HL-60 (cell line): Measurements from ENCODE around the gene TLCD5.

Experiments used
- CTCF ChIP-seq: IDR thresholded peaks from one replicate; pipeline ENCODE4 v1.5.1; 2011; ENCODE audit warnings: low read length, control low read depth, inconsistent platforms; ENCODE audit not compliant: insufficient read depth
- GABPA ChIP-seq: IDR thresholded peaks from 2 replicates; pipeline ENCODE4 v1.6.1; 2012; ENCODE audit warnings: low read depth
- POLR2AphosphoS5 ChIP-seq: IDR thresholded peaks from 2 replicates; pipeline ENCODE4 v1.6.1; 2012; ENCODE audit warnings: low read depth
- SPI1 ChIP-seq: IDR thresholded peaks from 2 replicates; pipeline ENCODE4 v1.6.1; 2012; ENCODE audit warnings: low read depth, mild to moderate bottlenecking, borderline replicate concordance

- TF ChIP-seq CTCF (peak; percentile 30), POLR2AphosphoS5 (no peak), GABPA (no peak), SPI1 (peak; percentile 77)
Observed at GRCh38 chr11:120334894-120335462, 9.9 kb downstream of the TLCD5 start.
